Glutamatergic neuron (in vitro differentiated cells): ENCODE measurements around the gene AHNAK2. TPM values are rescaled to one million over a fixed set of nuclear protein-coding genes. Genes with fewer than 3 reads are reported as not detected.

Source experiments
- DNase-seq: peaks from one replicate; pipeline ENCODE4 v3.0.0; 2022
- H3K27ac Mint-ChIP-seq: one replicate; pipeline ENCODE4 v1.8.0; 2020; ENCODE audit warnings: mild to moderate bottlenecking, mixed read lengths, inconsistent platforms; ENCODE audit not compliant: unreplicated experiment
- H3K27me3 Mint-ChIP-seq: one replicate; pipeline ENCODE4 v1.8.0; 2020; ENCODE audit warnings: mild to moderate bottlenecking, moderate library complexity, mixed read lengths, inconsistent platforms; ENCODE audit not compliant: unreplicated experiment
- H3K36me3 Mint-ChIP-seq: one replicate; pipeline ENCODE4 v1.8.0; 2020; ENCODE audit warnings: mild to moderate bottlenecking, mixed read lengths, inconsistent platforms; ENCODE audit not compliant: unreplicated experiment
- H3K4me1 Mint-ChIP-seq: one replicate; pipeline ENCODE4 v1.8.0; 2020; ENCODE audit warnings: mild to moderate bottlenecking, low read depth, mixed read lengths, inconsistent platforms; ENCODE audit not compliant: unreplicated experiment
- H3K4me3 Mint-ChIP-seq: one replicate; pipeline ENCODE4 v1.8.0; 2020; ENCODE audit warnings: mild to moderate bottlenecking, mixed read lengths, inconsistent platforms; ENCODE audit not compliant: unreplicated experiment
- H3K9me3 Mint-ChIP-seq: one replicate; pipeline ENCODE4 v1.8.0; 2020; ENCODE audit warnings: mild to moderate bottlenecking, moderate library complexity, mixed read lengths, inconsistent platforms; ENCODE audit not compliant: unreplicated experiment
- total RNA-seq: library from RNA; stranded (reverse); fragmentation: NEBNext Ultra II Directional; extraction: Animal tissue kit (Norgen Biotek cat#: 25700); gene quantifications from one replicate; pipeline ENCODE4 v1.2.1, GENCODE V29; 2021; ENCODE audit not compliant: unreplicated experiment
- TF ChIP-seq, protein P1 (sequence below): fragments of 200-600 bp; sonication (generic); IDR thresholded peaks from one replicate; pipeline ENCODE4 v1.5.0; 2021; ENCODE audit not compliant: partially characterized antibody, unreplicated experiment

AHNAK2 gene
- total RNA-seq, 1 donor from 2014 or later = 44.8 TPM

DNA sequence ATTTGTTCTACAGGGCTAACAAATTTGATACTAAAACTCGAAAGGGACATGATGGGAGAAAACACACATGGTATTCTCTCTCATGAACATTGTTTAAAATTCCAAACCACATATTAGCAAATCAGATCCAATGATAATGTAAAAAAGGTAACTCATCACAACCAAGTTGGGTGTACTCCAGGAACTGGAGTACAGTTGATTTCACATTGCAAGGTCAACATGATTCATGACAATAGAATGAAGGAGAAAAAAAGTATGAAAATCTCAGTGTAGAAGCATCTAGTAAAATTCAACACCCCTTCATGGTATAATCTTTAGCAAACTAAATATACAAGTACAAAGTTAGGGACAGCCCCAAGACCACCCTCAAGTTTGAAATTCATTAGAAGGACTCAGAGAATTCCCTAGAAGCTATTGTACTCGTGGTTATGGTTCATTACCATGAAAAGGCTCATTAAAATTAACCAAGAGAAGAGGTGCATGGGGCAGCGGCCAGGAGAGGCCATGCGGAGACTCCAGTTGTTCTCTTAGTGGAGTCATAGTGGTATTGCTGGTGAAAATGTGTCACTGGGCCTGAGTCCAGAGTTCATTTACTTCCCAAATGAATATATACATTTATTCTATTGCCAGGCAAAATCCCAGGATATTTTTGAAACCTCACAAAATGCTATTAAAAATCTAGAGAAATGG lies 45.8 kb upstream of the AHNAK2 start:
- Mint-ChIP-seq H3K36me3 (no peaks in the 10 kb centered on the region), H3K4me1 (peaks cover 8% of the 10 kb centered on the region), H3K4me3 (no peak overlapping the region), H3K9me3 (peaks cover 4% of the 10 kb centered on the region), H3K27me3 (peaks cover 12% of the 10 kb centered on the region), H3K27ac (no peak overlapping the region)
- TF ChIP-seq, protein P1, sequence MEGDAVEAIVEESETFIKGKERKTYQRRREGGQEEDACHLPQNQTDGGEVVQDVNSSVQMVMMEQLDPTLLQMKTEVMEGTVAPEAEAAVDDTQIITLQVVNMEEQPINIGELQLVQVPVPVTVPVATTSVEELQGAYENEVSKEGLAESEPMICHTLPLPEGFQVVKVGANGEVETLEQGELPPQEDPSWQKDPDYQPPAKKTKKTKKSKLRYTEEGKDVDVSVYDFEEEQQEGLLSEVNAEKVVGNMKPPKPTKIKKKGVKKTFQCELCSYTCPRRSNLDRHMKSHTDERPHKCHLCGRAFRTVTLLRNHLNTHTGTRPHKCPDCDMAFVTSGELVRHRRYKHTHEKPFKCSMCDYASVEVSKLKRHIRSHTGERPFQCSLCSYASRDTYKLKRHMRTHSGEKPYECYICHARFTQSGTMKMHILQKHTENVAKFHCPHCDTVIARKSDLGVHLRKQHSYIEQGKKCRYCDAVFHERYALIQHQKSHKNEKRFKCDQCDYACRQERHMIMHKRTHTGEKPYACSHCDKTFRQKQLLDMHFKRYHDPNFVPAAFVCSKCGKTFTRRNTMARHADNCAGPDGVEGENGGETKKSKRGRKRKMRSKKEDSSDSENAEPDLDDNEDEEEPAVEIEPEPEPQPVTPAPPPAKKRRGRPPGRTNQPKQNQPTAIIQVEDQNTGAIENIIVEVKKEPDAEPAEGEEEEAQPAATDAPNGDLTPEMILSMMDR = no peak
- no peak for DNase-seq

DNA sequence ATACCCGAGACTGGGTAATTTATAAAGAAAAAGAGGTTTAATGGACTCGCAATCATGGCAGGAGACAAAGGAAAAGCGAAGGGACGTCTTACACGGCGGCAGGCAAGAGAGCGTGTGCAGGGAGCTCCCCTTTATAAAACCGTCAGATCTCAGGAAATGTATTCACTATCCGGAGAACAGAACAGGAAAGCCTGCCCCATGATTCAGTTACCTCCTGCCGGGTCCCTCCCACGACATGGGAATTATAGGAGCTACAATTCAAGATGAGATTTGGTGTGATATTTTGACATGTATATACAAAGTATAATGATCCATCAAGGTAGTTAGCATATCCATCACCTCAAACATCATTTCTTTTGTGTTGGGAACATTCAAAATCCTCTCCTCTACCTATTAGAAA lies 45.0 kb upstream of the AHNAK2 start:
- Mint-ChIP-seq H3K27me3 (peaks cover 12% of the 10 kb centered on the region), H3K36me3 (no peaks in the 10 kb centered on the region), H3K4me1 (peaks cover 11% of the 10 kb centered on the region), H3K27ac (no peak overlapping the region), H3K9me3 (peaks cover 4% of the 10 kb centered on the region), H3K4me3 (peak overlapping the region; percentile 59)
- TF ChIP-seq, protein P1 = no peak
- DNase-seq = no peak

DNA sequence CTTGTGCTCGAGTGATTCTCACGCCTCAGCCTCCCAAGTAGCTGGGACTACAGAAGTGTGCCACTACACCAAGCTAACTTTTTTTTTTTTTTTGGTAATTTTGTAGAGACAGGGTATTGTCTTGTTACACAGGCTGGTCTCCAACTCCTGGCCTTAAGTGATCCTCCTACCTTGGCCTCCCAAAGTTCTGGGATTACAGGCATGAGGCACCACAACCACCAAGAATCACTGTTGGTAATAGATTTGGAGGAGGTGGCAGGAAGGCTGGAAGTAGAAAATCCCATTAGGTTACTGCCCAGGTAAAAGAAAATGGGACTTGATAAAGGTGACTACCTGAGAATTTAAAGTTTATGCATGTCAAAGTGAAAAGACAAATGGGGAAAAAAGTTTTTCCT lies 44.1 kb upstream of the AHNAK2 start:
- Mint-ChIP-seq H3K4me1 (peaks cover 15% of the 10 kb centered on the region), H3K27me3 (peaks cover 12% of the 10 kb centered on the region), H3K27ac (no peak overlapping the region), H3K36me3 (no peaks in the 10 kb centered on the region), H3K4me3 (peak overlapping the region; percentile 99), H3K9me3 (peaks cover 4% of the 10 kb centered on the region)
- no peak for DNase-seq
- TF ChIP-seq, protein P1 = no peak

DNA sequence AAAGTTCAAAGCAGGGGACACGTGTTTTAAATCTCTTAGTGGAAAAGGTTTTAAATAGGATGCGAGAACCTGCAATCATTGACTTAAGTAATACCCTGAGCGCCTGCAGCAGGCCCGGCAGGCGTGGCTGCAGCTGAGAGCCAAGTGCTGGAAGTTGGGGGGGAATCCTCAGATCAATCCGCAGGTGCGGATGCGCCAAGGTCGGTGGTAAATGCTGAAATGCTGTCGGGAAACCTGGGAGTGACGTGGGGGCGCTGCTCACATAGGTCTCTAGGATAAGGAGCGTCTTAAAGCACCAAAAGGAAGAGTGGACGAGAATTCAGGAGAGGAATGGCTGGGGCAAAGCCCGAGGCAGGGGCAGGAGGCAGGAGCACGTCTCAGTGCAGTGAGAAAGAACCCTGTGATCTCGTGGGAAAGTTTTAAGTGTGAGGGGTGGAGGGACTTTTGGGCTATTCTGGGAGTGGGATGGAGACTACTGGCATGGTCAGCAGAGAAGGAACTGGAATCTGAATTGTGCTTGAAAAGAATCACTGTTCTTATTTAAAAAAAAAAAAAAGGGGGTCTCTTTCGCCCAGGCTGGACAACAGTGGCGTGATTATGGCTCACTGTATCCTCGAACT lies 43.6 kb upstream of the AHNAK2 start:
- peak overlapping the region; percentile 93 for H3K27ac Mint-ChIP-seq
- peak overlapping the region; percentile 99 for H3K4me3 Mint-ChIP-seq
- H3K9me3 Mint-ChIP-seq = peaks cover 4% of the 10 kb centered on the region
- no peaks in the 10 kb centered on the region for H3K36me3 Mint-ChIP-seq
- TF ChIP-seq, protein P1 = no peak
- H3K27me3 Mint-ChIP-seq = peaks cover 12% of the 10 kb centered on the region
- H3K4me1 Mint-ChIP-seq = peaks cover 17% of the 10 kb centered on the region
- no peak for DNase-seq
